OCI-LY1 (cell line): Measurements from ENCODE around the gene LATS2.

ENCODE experiments used
- H2AFZ ChIP-seq: fragments of 200-600 bp; sonication (generic), shearing (Covaris generic); 2 replicates; pipeline ENCODE4 v1.6.0; 2014; ENCODE audit warnings: antibody characterized with exemption, mild to moderate bottlenecking, low read length
- H3F3A ChIP-seq: fragments of 200-600 bp; sonication (generic), shearing (Covaris generic); 2 replicates; pipeline ENCODE4 v1.6.0; 2014; ENCODE audit warnings: mild to moderate bottlenecking, antibody characterized with exemption, low read length, moderate library complexity; ENCODE audit not compliant: insufficient read depth
- H3K27ac ChIP-seq: fragments of 200-600 bp; sonication (generic); 2 replicates; pipeline ENCODE4 v1.5.1; 2014; ENCODE audit warnings: low read length, mixed run types, mild to moderate bottlenecking, low read depth; ENCODE audit not compliant: poor library complexity, severe bottlenecking
- H3K27me3 ChIP-seq: fragments of 200-600 bp; sonication (generic); 2 replicates; pipeline ENCODE4 v1.6.0; 2014; ENCODE audit warnings: antibody characterized with exemption, mild to moderate bottlenecking, low read length, moderate library complexity; ENCODE audit not compliant: insufficient read depth
- H3K36me3 ChIP-seq: fragments of 200-600 bp; sonication (generic); 2 replicates; pipeline ENCODE4 v1.6.1; 2014; ENCODE audit warnings: mild to moderate bottlenecking, antibody characterized with exemption, low read length, moderate library complexity, mixed read lengths; ENCODE audit not compliant: insufficient read depth
- H3K4me1 ChIP-seq: fragments of 200-600 bp; sonication (generic); 2 replicates; pipeline ENCODE4 v1.5.1; 2014; ENCODE audit warnings: mild to moderate bottlenecking, low read length, moderate library complexity; ENCODE audit not compliant: insufficient read depth, severe bottlenecking
- H3K4me2 ChIP-seq: fragments of 200-600 bp; sonication (generic), shearing (Covaris generic); 2 replicates; pipeline ENCODE4 v1.6.1; 2014; ENCODE audit warnings: low read length
- H3K4me3 ChIP-seq: fragments of 200-600 bp; sonication (generic); 2 replicates; pipeline ENCODE4 v1.5.1; 2014; ENCODE audit warnings: low read length, low read depth, mild to moderate bottlenecking, mixed read lengths; ENCODE audit not compliant: poor library complexity, severe bottlenecking
- H3K79me2 ChIP-seq: fragments of 200-600 bp; shearing (Covaris generic); 2 replicates; pipeline ENCODE4 v1.6.1; 2016; ENCODE audit warnings: mixed run types, low read length, mixed read lengths; ENCODE audit not compliant: insufficient read depth
- H3K9ac ChIP-seq: fragments of 200-600 bp; sonication (generic), shearing (Covaris generic); 2 replicates; pipeline ENCODE4 v1.6.1; 2014; ENCODE audit warnings: mild to moderate bottlenecking, low read length, mixed read lengths
- H3K9me2 ChIP-seq: fragments of 200-600 bp; sonication (generic), shearing (Covaris generic); 2 replicates; pipeline ENCODE4 v1.6.1; 2014; ENCODE audit warnings: low read depth, mild to moderate bottlenecking, low read length, mixed read lengths
- H3K9me3 ChIP-seq: fragments of 200-600 bp; shearing (Covaris generic); 2 replicates; pipeline ENCODE4 v1.6.1; 2014; ENCODE audit warnings: low read length, mixed read lengths
- H4K20me1 ChIP-seq: fragments of 200-600 bp; sonication (generic), shearing (Covaris generic); 2 replicates; pipeline ENCODE4 v1.6.0; 2016; ENCODE audit warnings: mild to moderate bottlenecking, low read length; ENCODE audit not compliant: insufficient read depth
- CTCF ChIP-seq: fragments of 200-600 bp; sonication (generic), shearing (Covaris generic); IDR thresholded peaks from 2 replicates; pipeline ENCODE4 v1.5.1; 2017; ENCODE audit warnings: mild to moderate bottlenecking, antibody characterized with exemption, low read length, moderate library complexity, mixed read lengths
- EZH2 ChIP-seq: fragments of 200-600 bp; sonication (generic), shearing (Covaris generic); IDR thresholded peaks from 2 replicates; pipeline ENCODE4 v1.8.0; 2017; ENCODE audit warnings: borderline replicate concordance, mixed run types, mild to moderate bottlenecking, antibody characterized with exemption, low read length, moderate library complexity, mixed read lengths

Gene LATS2

GRCh38 chr13:20997301-20998161, 63.9 kb downstream of the LATS2 start:
- H3K36me3 ChIP-seq, result no peaks in the 10 kb centered on the region
- TF ChIP-seq CTCF (no peak), EZH2 (no peak)
- H3K9me2 ChIP-seq, result no peaks in the 10 kb centered on the region
- no peak overlapping the region for H3K4me2 ChIP-seq
- H3K9ac ChIP-seq, result no peak overlapping the region
- H3K27ac ChIP-seq, result no peak overlapping the region
- no peaks in the 10 kb centered on the region for H3K27me3 ChIP-seq
- no peaks in the 10 kb centered on the region for H3K4me1 ChIP-seq
- H3K79me2 ChIP-seq, result no peaks in the 10 kb centered on the region
- H3K4me3 ChIP-seq, result no peak overlapping the region
- no peaks in the 10 kb centered on the region for H3K9me3 ChIP-seq
- no peaks in the 10 kb centered on the region for H3F3A ChIP-seq
- no peak overlapping the region for H2AFZ ChIP-seq
- H4K20me1 ChIP-seq, result no peaks in the 10 kb centered on the region

GRCh38 chr13:20995245-20995838, 66.0 kb downstream of the LATS2 start:
- Histone ChIP-seq H3K27ac (no peak overlapping the region), H3K27me3 (no peaks in the 10 kb centered on the region), H3K79me2 (no peaks in the 10 kb centered on the region), H3F3A (no peaks in the 10 kb centered on the region), H3K4me3 (no peak overlapping the region), H4K20me1 (no peaks in the 10 kb centered on the region), H3K9me2 (no peaks in the 10 kb centered on the region), H3K4me2 (no peak overlapping the region), H3K9me3 (no peaks in the 10 kb centered on the region), H3K9ac (no peak overlapping the region), H3K4me1 (no peaks in the 10 kb centered on the region), H2AFZ (no peak overlapping the region), H3K36me3 (no peaks in the 10 kb centered on the region)
- TF ChIP-seq EZH2 (no peak), CTCF (no peak)

- Histone ChIP-seq H3K4me3 (no peak overlapping the region), H3K27me3 (no peaks in the 10 kb centered on the region), H3F3A (no peaks in the 10 kb centered on the region), H3K27ac (no peak overlapping the region), H4K20me1 (no peaks in the 10 kb centered on the region), H2AFZ (no peak overlapping the region), H3K9me3 (no peaks in the 10 kb centered on the region), H3K9ac (no peak overlapping the region), H3K79me2 (no peaks in the 10 kb centered on the region), H3K4me1 (no peaks in the 10 kb centered on the region), H3K36me3 (no peaks in the 10 kb centered on the region), H3K4me2 (no peak overlapping the region), H3K9me2 (no peaks in the 10 kb centered on the region)
- no peak for TF ChIP-seq EZH2
- TF ChIP-seq CTCF, result no peak
These were observed 67.0 kb downstream of the LATS2 start for GRCh38 chr13:20994441-20994821.
